Breast epithelium (tissue), 4 donors: ENCODE measurements around the gene KCNC3. TPM values are rescaled to one million over a fixed set of nuclear protein-coding genes. Genes with fewer than 3 reads are reported as not detected.

Source experiments
- DNase-seq, 2 donors: peaks; one replicate each; pipeline ENCODE4 v3.0.0-alpha.2; 2019; ENCODE audit warnings: low spot score in 2 of 2
- H3K27ac ChIP-seq, 2 donors: fragments of 200-600 bp; sonication (generic) in 1 of 2; one replicate each; pipeline ENCODE4 v1.5.1; 2016 to 2019; ENCODE audit warnings: mild to moderate bottlenecking in 1 of 2
- H3K27me3 ChIP-seq, 2 donors: fragments of 200-600 bp; sonication (generic) in 1 of 2; one replicate each; pipeline versions ENCODE4 v1.5.1 to v1.6.0; 2017 to 2019; ENCODE audit warnings: control low read depth in 1 of 2, mild to moderate bottlenecking in 1 of 2
- H3K36me3 ChIP-seq: fragments of 200-600 bp; one replicate; pipeline ENCODE4 v1.5.1; 2019
- H3K4me1 ChIP-seq, 2 donors: fragments of 200-600 bp; sonication (generic); one replicate each; pipeline ENCODE4 v1.5.1; 2016 to 2019; ENCODE audit warnings: control low read depth in 1 of 2
- H3K4me3 ChIP-seq, 3 donors: fragments of 200-600 bp; sonication (generic); 1 replicate in 2 of 3; 2 replicates in 1 of 3; pipeline ENCODE4 v1.5.1; 2016 to 2019; ENCODE audit warnings: mild to moderate bottlenecking in 3 of 3, moderate library complexity in 2 of 3
- H3K9me3 ChIP-seq, 2 donors: fragments of 200-600 bp; sonication (generic) in 1 of 2; one replicate each; pipeline ENCODE4 v1.5.1; 2016 to 2019; ENCODE audit warnings: control low read depth in 1 of 2
- CTCF ChIP-seq, 3 donors: fragments of 450-650 bp; IDR thresholded peaks; one replicate each; pipeline ENCODE4 v1.5.1; 2016 to 2017; ENCODE audit warnings: antibody characterized with exemption in 3 of 3, mild to moderate bottlenecking in 3 of 3, moderate library complexity in 3 of 3
- POLR2A ChIP-seq: fragments of 450-650 bp; IDR thresholded peaks from one replicate; pipeline ENCODE4 v1.6.1; 2016; ENCODE audit warnings: antibody characterized with exemption, mild to moderate bottlenecking, moderate library complexity
- POLR2AphosphoS5 ChIP-seq, 3 donors: sonication (generic); formaldehyde crosslinking; IDR thresholded peaks; one replicate each; pipeline ENCODE4 v1.6.1; 2017; ENCODE audit warnings: antibody characterized with exemption in 3 of 3
- intact Hi-C: fragments of 100-400 bp; cut with DNase I; formaldehyde crosslinking; loops from one replicate; pipeline ENCODE4 v1.15.1; 2023; ENCODE audit warnings: low total_unique reads
- total RNA-seq, 3 donors: library from RNA; depleted of rRNA; stranded (reverse); fragments of >200 nt; gene quantifications; one replicate each; pipeline ENCODE4 v1.1.0, GENCODE V29; 2016

Gene KCNC3
- total RNA-seq, 3 donors from 2014 or later: 0.32 to 3.7 (median 1.6) TPM

DNA sequence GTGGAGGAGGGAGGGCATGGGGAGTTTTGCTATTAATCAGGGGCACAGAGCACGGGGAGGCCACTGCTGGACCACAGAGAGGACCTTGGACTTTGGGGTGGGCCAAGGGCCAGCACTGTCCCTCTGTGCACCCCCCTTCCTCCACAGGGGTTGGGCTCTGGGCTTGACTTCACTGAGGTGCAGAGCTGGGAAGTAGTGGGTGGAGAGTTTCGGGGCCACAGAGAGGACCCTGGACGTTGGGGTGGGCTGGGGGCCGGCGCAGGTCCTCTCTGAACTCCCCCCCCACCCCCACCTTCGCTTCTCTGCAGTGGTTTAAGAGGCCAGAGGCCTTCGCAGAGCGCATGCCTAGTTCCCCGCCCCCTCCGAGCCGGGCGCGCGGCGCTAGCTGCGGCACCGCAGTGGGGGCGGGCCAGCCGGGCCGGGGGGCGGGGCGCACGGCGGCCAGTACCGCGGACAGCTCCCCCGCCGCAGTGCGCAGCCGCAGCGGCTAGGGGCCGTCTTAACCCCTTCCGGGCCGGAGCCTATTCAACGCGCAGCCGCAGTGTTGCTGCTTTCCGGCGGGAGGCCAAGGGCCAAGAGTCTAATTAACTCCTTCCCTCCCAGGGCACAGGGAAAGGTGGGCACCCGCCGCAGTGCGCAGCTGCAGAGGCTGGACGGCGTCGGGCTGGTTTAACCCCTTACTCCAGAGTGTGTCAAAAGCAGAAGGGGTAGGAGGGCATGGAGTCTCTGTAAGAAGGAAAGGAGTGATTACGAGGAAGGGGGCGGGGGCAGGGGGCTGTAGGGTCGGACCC, 3.7 kb downstream of the KCNC3 start:
- no peaks in the 10 kb centered on the region for H3K36me3 ChIP-seq
- no peaks in the 10 kb centered on the region for H3K9me3 ChIP-seq
- no peak for TF ChIP-seq POLR2A
- TF ChIP-seq CTCF (IDR thresholded peaks at IDR 0.05): no peak
- no peak for TF ChIP-seq POLR2AphosphoS5 (IDR thresholded peaks at IDR 0.05)
- DNase-seq: no peak
- H3K4me1 ChIP-seq: peaks cover 3 to 8% of the 10 kb centered on the region in 2 donors
- H3K27me3 ChIP-seq: peaks cover 0 to 17% of the 10 kb centered on the region in 2 donors
- peak overlapping the region in 1 of 3 donors; percentile 37 for H3K4me3 ChIP-seq
- intact Hi-C loops: no loop called here
- no peak overlapping the region for H3K27ac ChIP-seq

DNA sequence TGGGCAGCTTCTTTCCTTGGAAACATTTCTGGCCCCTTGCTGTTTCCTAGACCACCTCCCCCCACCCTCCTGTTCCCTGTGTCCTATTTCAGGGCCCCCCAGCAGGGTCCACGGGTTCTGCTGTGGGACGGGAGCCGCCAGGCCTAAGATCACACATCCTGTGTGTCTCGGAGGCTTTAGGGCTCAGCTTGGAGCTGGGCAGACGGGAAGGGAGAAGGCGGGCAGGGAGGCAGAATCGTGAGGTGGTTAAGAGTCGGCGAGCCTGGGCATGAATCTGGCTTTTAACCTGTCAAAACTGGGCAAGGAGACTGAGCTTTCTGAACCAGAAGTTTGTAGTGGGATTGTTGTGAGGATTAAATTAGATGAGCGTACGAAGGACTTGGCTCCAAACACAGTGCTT, 4.8 kb downstream of the KCNC3 start:
- DNase-seq: no peak
- no peaks in the 10 kb centered on the region for H3K36me3 ChIP-seq
- no peak overlapping the region for H3K27ac ChIP-seq
- intact Hi-C loops: no loop called here
- peaks cover 0 to 13% of the 10 kb centered on the region in 2 donors for H3K27me3 ChIP-seq
- no peaks in the 10 kb centered on the region for H3K9me3 ChIP-seq
- TF ChIP-seq POLR2AphosphoS5 (IDR thresholded peaks at IDR 0.05) (no peak), CTCF (IDR thresholded peaks at IDR 0.05) (no peak), POLR2A (no peak)
- H3K4me1 ChIP-seq: peaks cover 3 to 8% of the 10 kb centered on the region in 2 donors
- no peak overlapping the region for H3K4me3 ChIP-seq

GRCh38 chr19:50323782-50324133, 5.4 kb downstream of the KCNC3 start:
- Histone ChIP-seq H3K27me3 (peaks cover 0 to 13% of the 10 kb centered on the region in 2 donors), H3K27ac (no peak overlapping the region)

GRCh38 chr19:50322931-50323781, 6.0 kb downstream of the KCNC3 start:
- no peak overlapping the region for H3K27ac ChIP-seq
- TF ChIP-seq POLR2AphosphoS5 (IDR thresholded peaks at IDR 0.05): no peak
- no peak for TF ChIP-seq POLR2A
- TF ChIP-seq CTCF (IDR thresholded peaks at IDR 0.05): no peak
- no peaks in the 10 kb centered on the region for H3K9me3 ChIP-seq
- no peak overlapping the region for H3K4me3 ChIP-seq
- intact Hi-C loops: no loop called here
- peaks cover 0 to 13% of the 10 kb centered on the region in 2 donors for H3K27me3 ChIP-seq
- H3K4me1 ChIP-seq: peaks cover 3 to 8% of the 10 kb centered on the region in 2 donors
- no peaks in the 10 kb centered on the region for H3K36me3 ChIP-seq
- DNase-seq: no peak

More at GRCh38 chr19:50323782-50324133, 5.4 kb downstream of the KCNC3 start:
- TF ChIP-seq CTCF (IDR thresholded peaks at IDR 0.05) (no peak), POLR2A (no peak), POLR2AphosphoS5 (IDR thresholded peaks at IDR 0.05) (no peak)
- H3K4me3 ChIP-seq: no peak overlapping the region
- intact Hi-C loops: no loop called here
- DNase-seq: no peak
- peaks cover 3 to 8% of the 10 kb centered on the region in 2 donors for H3K4me1 ChIP-seq
- no peaks in the 10 kb centered on the region for H3K36me3 ChIP-seq
- no peaks in the 10 kb centered on the region for H3K9me3 ChIP-seq

- Histone ChIP-seq H3K27ac (no peak overlapping the region), H3K36me3 (no peaks in the 10 kb centered on the region), H3K4me1 (peaks cover 3 to 8% of the 10 kb centered on the region in 2 donors), H3K9me3 (no peaks in the 10 kb centered on the region), H3K27me3 (peaks cover 0 to 5% of the 10 kb centered on the region in 2 donors), H3K4me3 (no peak overlapping the region)
- no peak for TF ChIP-seq CTCF (IDR thresholded peaks at IDR 0.05)
- no peak for TF ChIP-seq POLR2AphosphoS5 (IDR thresholded peaks at IDR 0.05)
- TF ChIP-seq POLR2A: no peak
- no peak for DNase-seq
- intact Hi-C loops: no loop called here
Measured at GRCh38 chr19:50322234-50322633, 6.9 kb downstream of the KCNC3 start.
